SJSA1 (cell line): Measurements from ENCODE around the gene NUBPL. TPM values are rescaled to one million over a fixed set of nuclear protein-coding genes. Genes with fewer than 3 reads are reported as not detected.
"Not testable (repeated sequence)": the region's sequence is repeated elsewhere in the genome, so short reads cannot be mapped to it uniquely, and the experiment has no call there.

Source experiments
- DNase-seq, 2 experiments: peaks; one replicate each; pipeline ENCODE4 v3.0.0-alpha.2; 2015 to 2020; ENCODE audit warnings: low spot score in 2 of 2, low read depth in 1 of 2
- H3K27ac ChIP-seq: fragments of 250-450 bp; sonication (Bioruptor Pico); 2 replicates; pipeline ENCODE4 v1.5.1; 2020; ENCODE audit warnings: mild to moderate bottlenecking, moderate library complexity
- H3K27me3 ChIP-seq: fragments of 250-450 bp; sonication (Bioruptor Pico); replicated peaks from 2 replicates; pipeline ENCODE4 v1.5.1; 2020; ENCODE audit warnings: mild to moderate bottlenecking, moderate library complexity
- H3K36me3 ChIP-seq: fragments of 250-450 bp; sonication (Bioruptor Pico); 2 replicates; pipeline ENCODE4 v1.5.1; 2020; ENCODE audit warnings: mild to moderate bottlenecking
- H3K4me1 ChIP-seq: fragments of 250-450 bp; sonication (Bioruptor Pico); replicated peaks from 2 replicates; pipeline ENCODE4 v1.6.1; 2021; ENCODE audit warnings: mild to moderate bottlenecking
- H3K4me3 ChIP-seq: fragments of 250-450 bp; sonication (Bioruptor Pico); 2 replicates; pipeline ENCODE4 v1.5.1; 2020; ENCODE audit warnings: mild to moderate bottlenecking
- H3K9me3 ChIP-seq: fragments of 250-450 bp; sonication (Bioruptor Pico); replicated peaks from 2 replicates; pipeline ENCODE4 v1.5.1; 2020; ENCODE audit warnings: mild to moderate bottlenecking
- total RNA-seq: library from RNA; depleted of rRNA; stranded (reverse); fragments of >200 nt; shearing (Covaris generic); gene quantifications from 2 replicates; pipeline ENCODE4 v1.2.3, GENCODE V29; 2014

Gene NUBPL
- total RNA-seq, 1 experiment from 2014 or later, result 9.7 TPM

DNA sequence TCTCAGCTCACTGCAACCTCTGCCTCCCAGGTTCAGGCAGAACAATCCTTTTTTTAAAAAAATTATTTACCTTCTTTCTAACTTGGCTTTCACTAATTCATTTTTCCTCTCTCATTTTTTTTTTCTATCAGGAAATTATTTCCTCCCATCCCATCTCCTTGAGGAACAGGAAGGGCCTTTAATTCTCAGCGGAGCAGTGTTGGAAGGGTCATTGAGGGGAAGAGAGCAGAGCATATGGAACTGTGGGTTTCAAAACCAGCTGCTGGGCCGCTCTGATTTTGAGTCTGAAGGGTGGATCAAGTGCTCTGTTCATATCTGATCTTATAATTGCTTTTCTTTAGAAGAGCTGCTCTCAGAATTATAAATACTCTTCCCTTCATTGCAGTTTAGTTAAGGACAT, 29.0 kb downstream of the NUBPL start:
- no peak for DNase-seq
- Histone ChIP-seq H3K4me1 (no peaks in the 10 kb centered on the region), H3K4me3 (no peak overlapping the region), H3K36me3 (no peaks in the 10 kb centered on the region), H3K27ac (no peak overlapping the region), H3K9me3 (no peaks in the 10 kb centered on the region), H3K27me3 (no peaks in the 10 kb centered on the region)

- no peak for DNase-seq
- Histone ChIP-seq H3K27me3 (no peaks in the 10 kb centered on the region), H3K9me3 (no peaks in the 10 kb centered on the region), H3K4me1 (no peaks in the 10 kb centered on the region), H3K36me3 (no peaks in the 10 kb centered on the region), H3K27ac (no peak overlapping the region), H3K4me3 (no peak overlapping the region)
These were observed 30.9 kb downstream of the NUBPL start for GRCh38 chr14:31592122-31592521.

- no peak for DNase-seq
- H3K27me3 ChIP-seq, result no peaks in the 10 kb centered on the region
- no peaks in the 10 kb centered on the region for H3K9me3 ChIP-seq
- H3K4me1 ChIP-seq, result no peaks in the 10 kb centered on the region
- H3K36me3 ChIP-seq, result no peaks in the 10 kb centered on the region
- H3K27ac ChIP-seq, result no peak overlapping the region
- no peak overlapping the region for H3K4me3 ChIP-seq
These were observed 31.4 kb downstream of the NUBPL start for GRCh38 chr14:31592631-31593030.

DNA sequence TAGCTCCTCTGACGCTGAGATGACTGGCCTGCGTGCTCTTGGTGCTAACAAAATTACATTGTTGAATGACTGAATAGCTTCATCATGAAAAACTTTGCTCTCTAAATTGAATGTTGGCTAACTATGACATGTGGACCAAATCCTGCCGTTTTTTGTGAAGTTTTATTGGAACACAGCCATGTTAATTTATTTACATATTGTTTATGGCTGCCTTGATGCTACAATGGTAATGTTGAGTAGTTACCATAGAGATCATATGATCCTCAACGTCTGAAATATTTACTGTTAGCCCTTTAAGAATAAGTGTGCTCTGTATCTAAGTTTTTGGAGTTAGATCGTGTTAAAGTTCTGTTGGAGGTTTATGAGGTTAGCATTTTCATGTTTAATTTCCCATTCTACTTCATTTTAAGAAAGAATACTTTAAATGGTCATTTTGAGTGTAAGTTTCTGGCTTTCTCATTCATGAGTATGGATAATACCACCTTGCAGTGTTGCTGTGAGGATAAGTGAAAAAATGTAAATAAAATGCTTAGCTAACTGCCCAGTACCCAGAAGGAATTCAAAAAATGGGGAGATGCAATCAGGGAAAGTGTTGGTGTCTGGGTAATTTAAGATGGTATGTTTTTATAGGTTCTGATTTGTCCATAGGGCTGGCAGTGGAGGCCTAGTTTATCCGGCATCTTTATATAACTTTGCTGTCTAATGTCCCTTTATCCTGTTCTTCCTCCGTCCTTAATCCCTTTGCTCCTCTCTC, 35.3 kb downstream of the NUBPL start:
- Histone ChIP-seq H3K9me3 (no peaks in the 10 kb centered on the region), H3K4me1 (no peaks in the 10 kb centered on the region), H3K36me3 (no peaks in the 10 kb centered on the region), H3K4me3 (no peak overlapping the region), H3K27ac (no peak overlapping the region), H3K27me3 (no peaks in the 10 kb centered on the region)
- DNase-seq, result no peak

DNA sequence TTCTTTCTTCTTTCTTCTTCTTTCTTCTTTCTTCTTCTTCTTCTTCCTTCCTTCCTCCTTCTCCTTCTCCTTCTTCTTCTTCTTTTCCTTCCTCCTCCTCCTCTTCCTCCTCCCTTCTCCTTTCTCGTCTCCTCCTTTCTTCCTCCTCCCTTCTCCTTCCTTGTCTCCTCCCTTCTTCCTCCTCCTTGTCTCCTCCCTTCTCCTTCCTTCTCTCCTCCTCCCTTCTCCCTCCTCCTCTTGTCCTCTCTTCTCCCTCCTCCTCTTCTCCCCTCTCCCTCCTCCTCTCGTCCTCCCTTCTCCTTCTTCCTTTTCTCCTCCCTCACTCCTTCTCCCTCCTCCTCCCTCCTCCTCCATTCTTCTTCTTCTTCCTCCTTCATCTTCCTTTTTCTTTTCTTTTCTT, 44.5 kb downstream of the NUBPL start:
- no peak for DNase-seq
- H3K36me3 ChIP-seq, result no peaks in the 10 kb centered on the region
- H3K27ac ChIP-seq, result no peak overlapping the region
- no peak overlapping the region for H3K4me3 ChIP-seq
- no peaks in the 10 kb centered on the region for H3K4me1 ChIP-seq
- no peaks in the 10 kb centered on the region for H3K9me3 ChIP-seq
- H3K27me3 ChIP-seq, result no peaks in the 10 kb centered on the region

GRCh38 chr14:31611778-31612433, 50.7 kb downstream of the NUBPL start:
- H3K27me3 ChIP-seq, result no peaks in the 10 kb centered on the region
- DNase-seq, result no peak
- no peak overlapping the region for H3K27ac ChIP-seq
- H3K9me3 ChIP-seq, result no peaks in the 10 kb centered on the region
- H3K36me3 ChIP-seq, result no peaks in the 10 kb centered on the region
- no peak overlapping the region for H3K4me3 ChIP-seq
- no peaks in the 10 kb centered on the region for H3K4me1 ChIP-seq

GRCh38 chr14:31613188-31613587, 52.0 kb downstream of the NUBPL start:
- no peaks in the 10 kb centered on the region for H3K4me1 ChIP-seq
- H3K4me3 ChIP-seq, result no peak overlapping the region
- H3K9me3 ChIP-seq, result no peaks in the 10 kb centered on the region
- H3K36me3 ChIP-seq, result no peaks in the 10 kb centered on the region
- no peak for DNase-seq
- H3K27me3 ChIP-seq, result no peaks in the 10 kb centered on the region
- no peak overlapping the region for H3K27ac ChIP-seq

DNA sequence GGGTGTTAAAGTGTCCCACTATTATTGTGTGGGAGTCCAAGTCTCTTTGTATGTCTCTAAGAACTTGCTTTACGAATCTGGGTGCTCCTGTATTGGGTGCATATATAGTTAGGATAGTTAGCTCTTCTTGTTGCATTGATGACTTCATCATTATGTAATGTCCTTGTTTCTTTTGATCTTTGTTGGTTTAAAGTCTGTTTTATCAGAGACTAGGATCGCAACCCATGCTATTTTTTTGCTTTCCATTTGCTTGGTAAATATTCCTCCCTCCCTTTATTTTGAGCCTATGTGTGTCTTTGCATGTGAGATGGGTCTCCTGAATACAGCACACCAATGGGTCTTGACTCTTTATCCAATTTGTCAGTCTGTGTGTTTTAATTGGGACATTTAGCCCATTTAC, 57.7 kb downstream of the NUBPL start:
- H3K4me3 ChIP-seq, H3K9me3 ChIP-seq: not testable (repeated sequence)

GRCh38 chr14:31619440-31619839, 58.2 kb downstream of the NUBPL start:
- Histone ChIP-seq H3K27ac (no peak overlapping the region), H3K36me3 (no peaks in the 10 kb centered on the region), H3K4me1 (no peaks in the 10 kb centered on the region), H3K4me3 (no peak overlapping the region), H3K9me3 (no peaks in the 10 kb centered on the region; the same call in 1 of the 2 replicates), H3K27me3 (no peaks in the 10 kb centered on the region)
- DNase-seq, result no peak

More for the DNA sequence above, 57.7 kb downstream of the NUBPL start:
- not testable (repeated sequence) for H3K36me3 ChIP-seq, H3K4me1 ChIP-seq, H3K27ac ChIP-seq, H3K27me3 ChIP-seq, DNase-seq

GRCh38 chr14:31620898-31621297, 59.7 kb downstream of the NUBPL start:
- H3K9me3 ChIP-seq, H3K36me3 ChIP-seq, H3K4me3 ChIP-seq, H3K27ac ChIP-seq, H3K27me3 ChIP-seq, DNase-seq, H3K4me1 ChIP-seq: not testable (repeated sequence)

GRCh38 chr14:31622060-31622459, 60.9 kb downstream of the NUBPL start:
- Histone ChIP-seq H3K36me3 (no peaks in the 10 kb centered on the region), H3K9me3 (no peaks in the 10 kb centered on the region; the same call in 1 of the 2 replicates), H3K27ac (no peak overlapping the region), H3K27me3 (no peaks in the 10 kb centered on the region), H3K4me3 (no peak overlapping the region), H3K4me1 (no peaks in the 10 kb centered on the region)
- DNase-seq, result no peak

GRCh38 chr14:31652900-31653299, 91.7 kb downstream of the NUBPL start:
- H3K27ac ChIP-seq, H3K9me3 ChIP-seq, H3K4me3 ChIP-seq, H3K36me3 ChIP-seq, DNase-seq, H3K27me3 ChIP-seq, H3K4me1 ChIP-seq: not testable (repeated sequence)

DNA sequence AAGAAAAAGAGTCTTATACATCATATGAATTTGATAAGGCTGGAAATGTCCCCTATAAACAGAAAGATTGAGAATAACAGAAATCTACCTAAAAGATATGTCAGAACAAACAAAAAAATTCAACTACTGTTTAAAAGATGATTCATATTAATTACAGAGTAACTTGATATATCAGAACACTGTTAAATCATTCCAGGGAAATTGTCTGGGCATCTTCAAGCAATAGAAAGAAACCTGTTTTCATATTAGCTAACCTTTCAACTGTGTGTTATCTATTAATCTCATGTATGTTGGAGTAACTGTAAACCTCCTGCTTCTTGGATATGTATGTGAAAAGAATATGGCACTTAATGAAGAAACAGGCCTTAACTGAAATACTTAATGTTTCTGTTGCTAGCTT, 96.7 kb downstream of the NUBPL start:
- Histone ChIP-seq H3K4me1 (no peaks in the 10 kb centered on the region), H3K4me3 (no peak overlapping the region), H3K9me3 (no peaks in the 10 kb centered on the region), H3K27me3 (no peaks in the 10 kb centered on the region), H3K36me3 (no peaks in the 10 kb centered on the region), H3K27ac (no peak overlapping the region)
- DNase-seq, result no peak

GRCh38 chr14:31659278-31659677, 98.1 kb downstream of the NUBPL start:
- no peak overlapping the region for H3K4me3 ChIP-seq
- H3K4me1 ChIP-seq, result no peaks in the 10 kb centered on the region
- no peak for DNase-seq
- H3K36me3 ChIP-seq, result no peaks in the 10 kb centered on the region
- no peak overlapping the region for H3K27ac ChIP-seq
- no peaks in the 10 kb centered on the region for H3K27me3 ChIP-seq
- no peaks in the 10 kb centered on the region for H3K9me3 ChIP-seq
